ENCODE data around the gene CLMN.

CLMN gene

GRCh38 chr14:95282354-95282985 lies 37.2 kb downstream of the CLMN start:
- no peak for DNase-seq

- no peak for DNase-seq
These were observed 38.0 kb downstream of the CLMN start for GRCh38 chr14:95281560-95282176.

GRCh38 chr14:95275494-95275893 lies 44.2 kb downstream of the CLMN start:
- DNase-seq: no peak

- DNase-seq: no peak
These were observed 44.8 kb downstream of the CLMN start for GRCh38 chr14:95274874-95275273.

GRCh38 chr14:95274279-95274678 lies 45.4 kb downstream of the CLMN start:
- DNase-seq: no peak

- DNase-seq: no peak
These were observed 46.4 kb downstream of the CLMN start for GRCh38 chr14:95273001-95273978.

GRCh38 chr14:95272057-95272456 lies 47.7 kb downstream of the CLMN start:
- no peak for DNase-seq

GRCh38 chr14:95270203-95270602 lies 49.5 kb downstream of the CLMN start:
- DNase-seq: no peak

- DNase-seq: no peak
These were observed 50.2 kb downstream of the CLMN start for GRCh38 chr14:95269493-95269892.

GRCh38 chr14:95268350-95268749 lies 51.4 kb downstream of the CLMN start:
- DNase-seq: no peak

GRCh38 chr14:95267306-95267705 lies 52.4 kb downstream of the CLMN start:
- DNase-seq: no peak

GRCh38 chr14:95265106-95266094 lies 54.3 kb downstream of the CLMN start:
- DNase-seq: peak; percentile 36

GRCh38 chr14:95264271-95264973 lies 55.3 kb downstream of the CLMN start:
- no peak for DNase-seq

- no peak for DNase-seq
These were observed 56.0 kb downstream of the CLMN start for GRCh38 chr14:95263527-95264231.

GRCh38 chr14:95262511-95262891 lies 57.2 kb downstream of the CLMN start:
- no peak for DNase-seq

GRCh38 chr14:95261616-95262510 lies 57.8 kb downstream of the CLMN start:
- DNase-seq: no peak

- DNase-seq: no peak
These were observed 59.0 kb downstream of the CLMN start for GRCh38 chr14:95260537-95261361.

GRCh38 chr14:95258754-95259593 lies 60.7 kb downstream of the CLMN start:
- DNase-seq: no peak
